HCT116 (cell line): ENCODE measurements around the gene GALE. TPM values are rescaled to one million over a fixed set of nuclear protein-coding genes. Genes with fewer than 3 reads are reported as not detected.
"Not testable (repeated sequence)": the region's sequence is repeated elsewhere in the genome, so short reads cannot be mapped to it uniquely, and the experiment has no call there.

Experiments
- ATAC-seq: fragments of 200-7000 bp; cut with Tn5 transposase; 2 replicates; pipeline ENCODE4 v1.9.1; 2020; ENCODE audit warnings: mild to moderate bottlenecking, moderate library complexity
- BruUV-seq: library from RNA; stranded (reverse); fragments of 400-500 nt; replicated peaks from 2 replicates; lab custom pipeline; 2021; lab: Mats Ljungman, UMichigan
- CTCF ChIA-PET: fragments of 300-600 bp; sonication (Branson Sonifier 250); formaldehyde crosslinking; loops from one replicate; lab custom pipeline; 2021; ENCODE audit warnings: antibody characterized with exemption; lab: Charles Lee
- POLR2A ChIA-PET: fragments of 300-600, 350-600 bp; sonication (Branson Sonifier 250); formaldehyde crosslinking; loops from one replicate; lab custom pipeline; 2021; ENCODE audit warnings: antibody characterized with exemption; lab: Charles Lee
- RAD21 ChIA-PET, 2 experiments: fragments of 300-600 bp; sonication (Branson Sonifier 250); formaldehyde crosslinking; loops; one replicate each; lab custom pipeline; 2023; ENCODE audit warnings: low total read pairs in 2 of 2; ENCODE audit not compliant: uncharacterized antibody in 2 of 2, unreplicated experiment in 2 of 2, low non-redundant PET in 1 of 2; lab: Charles Lee
- DNase-seq: peaks from one replicate; pipeline ENCODE4 v3.0.0-alpha.2; 2010; ENCODE audit warnings: low read depth, low spot score
- H2AFZ ChIP-seq: fragments of 200-600 bp; shearing (Covaris generic), sonication (generic); 2 replicates; pipeline ENCODE4 v1.6.1; 2017; ENCODE audit warnings: low read depth, mixed run types, mixed read lengths, antibody characterized with exemption, low read length; ENCODE audit not compliant: poor library complexity, severe bottlenecking
- H3K27ac ChIP-seq: 2 replicates; pipeline ENCODE4 v1.5.1; 2012; ENCODE audit warnings: low read depth, low read length
- H3K27me3 ChIP-seq: fragments of 200-600 bp; sonication (generic); 2 replicates; pipeline ENCODE4 v1.6.1; 2016; ENCODE audit warnings: mixed run types, low read length, mixed read lengths; ENCODE audit not compliant: insufficient read depth
- H3K36me3 ChIP-seq, 2 experiments: fragments of 200-500 bp in 1 of 2; fragments of 200-600 bp in 1 of 2; sonication (Bioruptor generic) in 1 of 2; sonication (generic) in 1 of 2; 2 replicates each; pipeline versions ENCODE4 v1.5.1 to v1.6.1; 2014 to 2016; ENCODE audit warnings: low read length in 2 of 2, inconsistent platforms in 1 of 2, mixed read lengths in 1 of 2, mixed run types in 1 of 2; ENCODE audit not compliant: insufficient read depth in 2 of 2, control insufficient read depth in 1 of 2
- H3K4me1 ChIP-seq, 2 experiments: fragments of 200-600 bp in 1 of 2; sonication (generic) in 1 of 2; 2 replicates each; pipeline versions ENCODE4 v1.5.1 to v1.6.1; 2012 to 2017; ENCODE audit warnings: low read length in 2 of 2, inconsistent platforms in 1 of 2, mild to moderate bottlenecking in 1 of 2, mixed read lengths in 1 of 2, mixed run types in 1 of 2, moderate library complexity in 1 of 2; ENCODE audit not compliant: insufficient read depth in 2 of 2, control insufficient read depth in 1 of 2
- H3K4me2 ChIP-seq: fragments of 200-600 bp; sonication (generic); 2 replicates; pipeline ENCODE4 v1.6.1; 2017; ENCODE audit warnings: mixed run types, low read length, mixed read lengths
- H3K4me3 ChIP-seq, 2 experiments: fragments of 200-600 bp in 1 of 2; sonication (generic) in 1 of 2; replicated peaks in 1 of 2; 2 replicates each; pipeline ENCODE4 v1.5.1; 2011 to 2016; ENCODE audit warnings: low read length in 2 of 2, control low read depth in 1 of 2, low read depth in 1 of 2, mild to moderate bottlenecking in 1 of 2, mixed read lengths in 1 of 2, mixed run types in 1 of 2
- H3K79me2 ChIP-seq: fragments of 200-600 bp; sonication (generic); 2 replicates; pipeline ENCODE4 v1.6.1; 2017; ENCODE audit warnings: mild to moderate bottlenecking, mixed run types, low read length, moderate library complexity, mixed read lengths; ENCODE audit not compliant: insufficient read depth
- H3K9ac ChIP-seq: fragments of 200-600 bp; sonication (generic); 2 replicates; pipeline ENCODE4 v1.6.1; 2016; ENCODE audit warnings: low read length, mixed read lengths
- H3K9me2 ChIP-seq: fragments of 200-600 bp; sonication (generic), shearing (Covaris generic); 2 replicates; pipeline ENCODE4 v1.6.1; 2017; ENCODE audit warnings: mixed run types, mild to moderate bottlenecking, moderate library complexity; ENCODE audit not compliant: insufficient read depth
- H3K9me3 ChIP-seq, 2 experiments: fragments of 200-500 bp in 1 of 2; fragments of 200-600 bp in 1 of 2; sonication (Bioruptor generic) in 1 of 2; sonication (generic) in 1 of 2; 2 replicates each; pipeline ENCODE4 v1.6.1; 2014 to 2017; ENCODE audit warnings: low read length in 2 of 2, mixed read lengths in 2 of 2, inconsistent platforms in 1 of 2, low read depth in 1 of 2, mild to moderate bottlenecking in 1 of 2, mixed run types in 1 of 2, moderate library complexity in 1 of 2; ENCODE audit not compliant: control insufficient read depth in 1 of 2, insufficient read depth in 1 of 2
- H4K20me1 ChIP-seq: fragments of 200-600 bp; sonication (generic), shearing (Covaris generic); 2 replicates; pipeline ENCODE4 v1.6.1; 2017; ENCODE audit warnings: mixed run types, mild to moderate bottlenecking, moderate library complexity; ENCODE audit not compliant: insufficient read depth
- ATF3 ChIP-seq: IDR thresholded peaks from 2 replicates; pipeline ENCODE4 v1.6.1; 2012
- CBX3 ChIP-seq: IDR thresholded peaks from 2 replicates; pipeline ENCODE4 v1.6.1; 2012; ENCODE audit warnings: low read depth
- CEBPB ChIP-seq: IDR thresholded peaks from 2 replicates; pipeline ENCODE4 v1.6.1; 2012; ENCODE audit warnings: low read depth
- ELF1 ChIP-seq: IDR thresholded peaks from 2 replicates; pipeline ENCODE4 v1.6.1; 2012; ENCODE audit warnings: low read depth, borderline replicate concordance
- EZH2 ChIP-seq: fragments of 200-600 bp; sonication (generic); IDR thresholded peaks from 2 replicates; pipeline ENCODE4 v1.6.1; 2017; ENCODE audit warnings: antibody characterized with exemption, mixed run types
- FOSL1 ChIP-seq: IDR thresholded peaks from 2 replicates; pipeline ENCODE4 v1.6.1; 2012; ENCODE audit warnings: low read depth
- JUND ChIP-seq: IDR thresholded peaks from 2 replicates; pipeline ENCODE4 v1.6.1; 2012
- MAX ChIP-seq: IDR thresholded peaks from 2 replicates; pipeline ENCODE4 v1.6.1; 2012
- POLR2A ChIP-seq: IDR thresholded peaks from 2 replicates; pipeline ENCODE4 v1.7.0; 2011; ENCODE audit warnings: borderline replicate concordance; ENCODE audit not compliant: insufficient read depth, insufficient read length; ENCODE audit errors: extremely low read depth
- POLR2AphosphoS5 ChIP-seq: IDR thresholded peaks from 2 replicates; pipeline ENCODE4 v1.6.1; 2011; ENCODE audit warnings: mild to moderate bottlenecking, low read depth, low read length, moderate library complexity
- RAD21 ChIP-seq: IDR thresholded peaks from 2 replicates; pipeline ENCODE4 v1.6.1; 2012; ENCODE audit warnings: low read depth, mild to moderate bottlenecking
- REST ChIP-seq: IDR thresholded peaks from 2 replicates; pipeline ENCODE4 v1.6.1; 2012; ENCODE audit warnings: low read depth
- SP1 ChIP-seq: IDR thresholded peaks from 2 replicates; pipeline ENCODE4 v1.6.1; 2012; ENCODE audit warnings: low read depth
- SRF ChIP-seq: IDR thresholded peaks from 2 replicates; pipeline ENCODE4 v1.6.1; 2012; ENCODE audit warnings: low read depth
- TCF7L2 ChIP-seq: IDR thresholded peaks from 2 replicates; pipeline ENCODE4 v1.7.0; 2011; ENCODE audit warnings: borderline replicate concordance, inconsistent platforms; ENCODE audit not compliant: insufficient read depth, insufficient read length; ENCODE audit errors: extremely low read depth
- YY1 ChIP-seq: IDR thresholded peaks from 2 replicates; pipeline ENCODE4 v1.6.1; 2011; ENCODE audit warnings: low read length, low read depth, moderate library complexity, mild to moderate bottlenecking; ENCODE audit not compliant: insufficient replicate concordance; ENCODE audit errors: extremely low read depth
- ZFX ChIP-seq: fragments of 450-650 bp; IDR thresholded peaks from 2 replicates; pipeline ENCODE4 v1.6.1; 2017
- intact Hi-C: fragments of 100-400 bp; cut with micrococcal nuclease; formaldehyde crosslinking; loops from 2 replicates; pipeline ENCODE4 v1.10.0; 2022
- total RNA-seq: library from RNA; stranded (reverse); gene quantifications from one replicate; pipeline ENCODE4 v1.2.1, GENCODE V29; 2021; ENCODE audit not compliant: unreplicated experiment
- TF ChIP-seq, protein P1 (sequence below), 3 experiments: fragments of 200-600 bp in 1 of 3; sonication (generic) in 1 of 3; IDR thresholded peaks in 2 of 3; conservative IDR thresholded peaks in 1 of 3; 2 replicates each; pipeline ENCODE4 v1.5.1; 2012 to 2017; ENCODE audit warnings: low read depth in 2 of 3, low read length in 2 of 3, antibody characterized with exemption in 1 of 3, borderline replicate concordance in 1 of 3, control low read depth in 1 of 3, mild to moderate bottlenecking in 1 of 3, mixed read lengths in 1 of 3, mixed run types in 1 of 3, moderate library complexity in 1 of 3; ENCODE audit not compliant: insufficient read depth in 1 of 3

GALE gene
- total RNA-seq, 1 experiment from 2014 or later = 114 TPM

GRCh38 chr1:23836037-23836436 lies 35.5 kb upstream of the GALE start:
- H3K9me2 ChIP-seq = no peaks in the 10 kb centered on the region
- POLR2A ChIA-PET = no interaction called here
- CTCF ChIA-PET = interaction anchor here (0.7 kb wide), 1 partner anchor 24 kb away, joined by 3 read pairs; no protein-coding TSS in a partner anchor
- H3K9me3 ChIP-seq = no peaks in the 10 kb centered on the region
- H3K36me3 ChIP-seq = no peaks in the 10 kb centered on the region
- no peak overlapping the region for H3K4me2 ChIP-seq
- H4K20me1 ChIP-seq = no peaks in the 10 kb centered on the region
- no peaks in the 10 kb centered on the region for H3K79me2 ChIP-seq
- peaks cover 5% of the 10 kb centered on the region; the same call in 1 of the 2 replicates for H3K27me3 ChIP-seq
- RAD21 ChIA-PET = no interaction called here
- H3K4me3 ChIP-seq = no peak overlapping the region
- TF ChIP-seq, protein P1, sequence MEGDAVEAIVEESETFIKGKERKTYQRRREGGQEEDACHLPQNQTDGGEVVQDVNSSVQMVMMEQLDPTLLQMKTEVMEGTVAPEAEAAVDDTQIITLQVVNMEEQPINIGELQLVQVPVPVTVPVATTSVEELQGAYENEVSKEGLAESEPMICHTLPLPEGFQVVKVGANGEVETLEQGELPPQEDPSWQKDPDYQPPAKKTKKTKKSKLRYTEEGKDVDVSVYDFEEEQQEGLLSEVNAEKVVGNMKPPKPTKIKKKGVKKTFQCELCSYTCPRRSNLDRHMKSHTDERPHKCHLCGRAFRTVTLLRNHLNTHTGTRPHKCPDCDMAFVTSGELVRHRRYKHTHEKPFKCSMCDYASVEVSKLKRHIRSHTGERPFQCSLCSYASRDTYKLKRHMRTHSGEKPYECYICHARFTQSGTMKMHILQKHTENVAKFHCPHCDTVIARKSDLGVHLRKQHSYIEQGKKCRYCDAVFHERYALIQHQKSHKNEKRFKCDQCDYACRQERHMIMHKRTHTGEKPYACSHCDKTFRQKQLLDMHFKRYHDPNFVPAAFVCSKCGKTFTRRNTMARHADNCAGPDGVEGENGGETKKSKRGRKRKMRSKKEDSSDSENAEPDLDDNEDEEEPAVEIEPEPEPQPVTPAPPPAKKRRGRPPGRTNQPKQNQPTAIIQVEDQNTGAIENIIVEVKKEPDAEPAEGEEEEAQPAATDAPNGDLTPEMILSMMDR (IDR thresholded peaks at IDR 0.05 in 2 of 3, conservative IDR thresholded peaks at IDR 0.05 in 1 of 3; ENCODE audit: borderline replicate concordance in 1 of 3, insufficient read depth in 1 of 3, low read depth in 2 of 3, low read length in 2 of 3) = no peak
- no peak for TF ChIP-seq ELF1
- TF ChIP-seq POLR2AphosphoS5 = no peak
- TF ChIP-seq CBX3 = no peak
- no peak for TF ChIP-seq ZFX
- no peak for TF ChIP-seq POLR2A
- no peak for TF ChIP-seq YY1
- no peak for TF ChIP-seq RAD21
- no peak for TF ChIP-seq EZH2
- no peak for TF ChIP-seq TCF7L2
- TF ChIP-seq CEBPB = no peak
- no peak for TF ChIP-seq JUND
- TF ChIP-seq FOSL1 = no peak
- TF ChIP-seq REST = no peak
- no peak for TF ChIP-seq SRF
- TF ChIP-seq SP1 = no peak
- no peak for TF ChIP-seq ATF3
- no peak for TF ChIP-seq MAX
- no peak overlapping the region for H3K9ac ChIP-seq
- DNase-seq = no peak
- H3K4me1 ChIP-seq = peaks cover 5 to 15% of the 10 kb centered on the region in 2 experiments; a peak in 3 of 4 replicates
- intact Hi-C loops = no loop called here
- no peak overlapping the region for H2AFZ ChIP-seq
- H3K27ac ChIP-seq = no peak overlapping the region
- no peak for ATAC-seq
- no TSS peak for BruUV-seq

GRCh38 chr1:23834156-23834555 lies 33.6 kb upstream of the GALE start:
- H3K9me3 ChIP-seq, H3K4me2 ChIP-seq, BruUV-seq, H3K4me3 ChIP-seq, H3K27me3 ChIP-seq, H3K9ac ChIP-seq, H3K36me3 ChIP-seq, DNase-seq, ATAC-seq, H3K79me2 ChIP-seq, intact Hi-C loops, RAD21 ChIA-PET, POLR2A ChIA-PET, H4K20me1 ChIP-seq, H3K27ac ChIP-seq, H3K9me2 ChIP-seq: not testable (repeated sequence)
- CTCF ChIA-PET = interaction anchor here (1.1 kb wide), 1 partner anchor 23 kb away, joined by 3 read pairs; no protein-coding TSS in a partner anchor
- Histone ChIP-seq H3K4me1 (peaks cover 5 to 20% of the 10 kb centered on the region in 2 experiments; a peak in 3 of 4 replicates), H2AFZ (peak overlapping the region; percentile 45)
